Parietal lobe (tissue), 2 donors: ENCODE data around the gene ACYP2. TPM values are rescaled to one million over a fixed set of nuclear protein-coding genes. Genes with fewer than 3 reads are reported as not detected.

Experiments used
- small RNA-seq: library from RNA; depleted of rRNA; stranded (forward); fragments of <200 nt; gene quantifications from one replicate; pipeline ENCODE3, GENCODE V24; 2014; ENCODE audit warnings: low replicate concordance
- total RNA-seq: library from RNA; depleted of rRNA; stranded (reverse); fragments of >200 nt; gene quantifications from one replicate; pipeline ENCODE4 v1.2.3, GENCODE V29; 2014

ACYP2 gene
- 34.7 TPM for total RNA-seq

DNA sequence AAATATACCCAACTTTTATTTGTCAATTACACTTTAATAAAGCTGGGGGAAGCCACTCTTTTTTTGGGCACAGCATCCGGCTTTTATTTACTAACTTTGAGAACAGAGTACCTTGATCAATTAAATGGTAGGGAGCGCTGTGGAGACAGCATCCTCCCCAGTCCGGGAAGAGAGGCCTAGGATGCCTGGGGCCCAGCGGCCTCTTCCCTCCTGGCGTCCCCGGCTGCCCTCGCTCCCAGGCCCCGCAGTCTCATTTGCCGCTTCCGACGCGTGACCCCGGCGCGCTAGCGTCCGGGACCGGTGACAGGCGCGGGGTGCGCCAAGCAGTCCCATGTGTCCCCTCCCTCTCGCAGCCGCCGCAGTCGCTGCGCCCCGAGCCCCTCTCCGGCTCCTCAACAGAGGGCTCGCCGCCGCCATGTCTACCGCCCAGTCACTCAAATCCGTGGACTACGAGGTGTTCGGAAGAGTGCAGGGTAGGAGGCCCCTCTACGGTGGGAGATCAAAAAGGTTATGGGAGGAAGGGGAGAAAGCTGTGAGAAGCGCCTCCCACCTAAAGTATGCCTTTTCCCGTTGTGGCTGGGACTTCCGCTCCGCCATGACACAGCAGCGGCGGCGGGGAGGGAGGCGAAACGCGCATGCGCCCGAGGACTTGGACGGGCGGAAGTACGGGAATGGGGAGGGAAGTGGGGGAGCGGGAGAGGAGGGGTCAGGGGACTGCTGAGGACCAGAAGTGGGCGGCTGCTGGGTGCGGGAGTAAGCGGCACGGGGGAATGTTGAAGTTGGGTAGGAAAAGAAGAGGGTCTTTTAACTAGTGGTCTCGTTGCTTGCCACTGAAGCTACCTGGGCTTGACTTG is at the start of gene ACYP2:
Gene ACYP2 (plus strand): TSS at position 332 of the 854 bp plus-strand sequence.

DNA sequence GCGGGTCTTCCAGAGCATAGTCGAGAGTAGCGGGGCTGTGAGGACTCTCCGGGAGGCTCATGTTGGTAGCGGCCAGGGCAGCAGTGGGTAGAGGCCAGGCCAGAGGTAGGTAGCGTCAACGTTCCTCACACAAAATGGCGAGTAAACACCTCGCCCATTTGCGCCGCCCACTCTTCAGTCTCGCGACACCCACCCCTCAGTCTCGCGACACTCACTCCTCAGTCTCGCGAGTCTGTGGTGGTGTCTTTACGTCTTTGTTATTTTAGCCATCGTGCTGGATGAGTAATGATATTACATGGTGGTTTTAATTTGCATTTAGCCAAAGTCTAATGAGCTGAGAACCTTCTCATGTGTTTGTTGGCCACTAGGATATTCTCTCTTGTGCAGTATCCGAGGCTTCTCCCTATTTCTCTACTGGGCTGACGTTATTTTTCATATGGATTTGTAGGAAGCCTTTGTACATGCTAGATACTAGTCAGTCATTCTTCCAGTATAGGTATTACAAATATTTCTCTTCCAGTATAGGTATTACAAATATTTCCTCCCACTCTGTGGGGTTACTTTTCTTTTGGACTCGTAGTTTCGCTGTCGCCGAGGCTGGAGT is 140.8 kb downstream of the ACYP2 start, which contains the start of gene TSPYL6:
Gene TSPYL6 (minus strand): TSS at position 139 of the 604 bp plus-strand sequence. CDS start 78 bp downstream, at position 61.

Small RNAs within 50 kb of the gene (small RNA-seq; reads per million reads assigned to genes)
- gene RNU7-172P = not detected

Other genes with a start within 250 kb of the ACYP2 start
- 75.7 TPM for gene PSME4, start 144.6 kb upstream of the ACYP2 start, total RNA-seq
- 0.31 TPM for gene TSPYL6, start 140.6 kb downstream of the ACYP2 start, total RNA-seq